Karpas-422 (cell line): ENCODE measurements around the gene MRTFB. TPM values are rescaled to one million over a fixed set of nuclear protein-coding genes. Genes with fewer than 3 reads are reported as not detected.

Experiments
- DNase-seq: peaks from one replicate; pipeline ENCODE4 v3.0.0-alpha.2; 2015
- H2AFZ ChIP-seq: fragments of 200-600 bp; sonication (generic); 2 replicates; pipeline ENCODE4 v1.6.1; 2014; ENCODE audit warnings: antibody characterized with exemption, low read length, mixed read lengths
- H3K27ac ChIP-seq: fragments of 200-600 bp; sonication (generic); 2 replicates; pipeline ENCODE4 v1.5.1; 2014; ENCODE audit warnings: mild to moderate bottlenecking, low read length, moderate library complexity
- H3K27me3 ChIP-seq: fragments of 200-600 bp; sonication (generic); 2 replicates; pipeline ENCODE4 v1.6.1; 2014; ENCODE audit warnings: low read length, mixed read lengths
- H3K36me3 ChIP-seq: fragments of 200-600 bp; sonication (generic); 2 replicates; pipeline ENCODE4 v1.6.1; 2014; ENCODE audit warnings: low read length, mixed read lengths; ENCODE audit not compliant: insufficient read depth
- H3K4me1 ChIP-seq: fragments of 200-600 bp; sonication (generic); 2 replicates; pipeline ENCODE4 v1.6.1; 2014; ENCODE audit warnings: mild to moderate bottlenecking, low read length, mixed read lengths
- H3K4me2 ChIP-seq: fragments of 200-600 bp; sonication (generic); 2 replicates; pipeline ENCODE4 v1.6.1; 2014; ENCODE audit warnings: low read length, low read depth, mild to moderate bottlenecking; ENCODE audit not compliant: poor library complexity, severe bottlenecking
- H3K4me3 ChIP-seq: fragments of 200-600 bp; sonication (generic); 2 replicates; pipeline ENCODE4 v1.5.1; 2014; ENCODE audit warnings: mild to moderate bottlenecking, antibody characterized with exemption, low read length, mixed read lengths
- H3K79me2 ChIP-seq: fragments of 200-600 bp; sonication (generic); 2 replicates; pipeline ENCODE4 v1.6.1; 2014; ENCODE audit warnings: mild to moderate bottlenecking, low read length, mixed read lengths
- H3K9ac ChIP-seq: fragments of 200-600 bp; sonication (generic); 2 replicates; pipeline ENCODE4 v1.6.0; 2014; ENCODE audit warnings: low read length
- H3K9me2 ChIP-seq: fragments of 200-600 bp; sonication (generic), shearing (Covaris generic); replicated peaks from 2 replicates; pipeline ENCODE4 v1.6.0; 2014; ENCODE audit warnings: mild to moderate bottlenecking, low read length, moderate library complexity; ENCODE audit not compliant: insufficient read depth
- H3K9me3 ChIP-seq: fragments of 300-700, 200-600 bp; sonication (generic); 2 replicates; pipeline ENCODE4 v1.6.1; 2014; ENCODE audit warnings: low read length, mixed read lengths
- H4K20me1 ChIP-seq: fragments of 200-600 bp; sonication (generic); 2 replicates; pipeline ENCODE4 v1.6.1; 2014; ENCODE audit warnings: mild to moderate bottlenecking, antibody characterized with exemption, low read length, low read depth; ENCODE audit not compliant: insufficient read depth
- total RNA-seq: library from RNA; depleted of rRNA; stranded (reverse); fragments of >200 nt; shearing (Covaris generic); gene quantifications from 2 replicates; pipeline ENCODE4 v1.2.3, GENCODE V29; 2014; ENCODE audit warnings: low replicate concordance

MRTFB gene
- total RNA-seq, 1 experiment from 2014 or later: 5.3 TPM

DNA sequence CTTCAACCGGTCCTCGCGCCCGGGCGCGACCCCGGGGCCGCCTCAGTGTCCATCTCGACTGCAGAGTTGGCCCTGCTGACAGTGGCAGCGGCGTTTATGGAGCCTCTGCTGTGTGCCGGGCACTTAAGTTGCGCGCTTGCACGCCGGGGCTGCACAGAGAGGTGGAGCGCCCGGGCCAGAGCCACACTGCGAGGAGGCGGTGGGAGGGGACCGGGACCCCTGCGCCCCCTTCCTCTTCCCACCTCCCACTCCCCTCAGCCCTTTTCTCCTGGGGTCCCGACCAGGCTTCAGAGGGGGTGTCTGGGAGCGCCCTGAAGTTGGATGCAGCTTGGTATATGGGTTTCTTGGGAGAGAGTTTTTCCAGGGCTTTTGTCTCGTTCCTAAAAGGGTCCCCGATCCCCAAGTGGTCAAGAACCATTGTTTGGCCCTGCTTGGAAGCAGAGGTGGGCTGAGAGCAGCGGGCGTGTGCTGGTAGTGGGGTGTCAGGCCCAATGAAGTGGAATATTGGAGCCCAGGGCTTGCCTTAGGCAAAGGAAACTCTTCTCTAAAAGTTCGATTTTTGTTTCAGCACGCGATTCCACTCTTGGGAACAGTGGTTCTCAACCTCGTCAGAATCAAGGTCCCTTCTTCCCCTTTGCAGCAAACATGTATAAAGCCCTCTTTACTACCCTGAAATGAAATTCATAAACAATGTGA lies 605 bp downstream of the MRTFB start:
- no peak for DNase-seq
- H3K9ac ChIP-seq: peak overlapping the region; percentile 81
- H4K20me1 ChIP-seq: no peaks in the 10 kb centered on the region; the same call in 1 of the 2 replicates
- peak overlapping the region; percentile 76 for H3K4me2 ChIP-seq
- peak overlapping the region; percentile 82 for H3K4me3 ChIP-seq
- H3K36me3 ChIP-seq: no peaks in the 10 kb centered on the region
- H3K4me1 ChIP-seq: peaks cover 12% of the 10 kb centered on the region
- peak overlapping the region; percentile 93 for H2AFZ ChIP-seq
- no peak overlapping the region for H3K27ac ChIP-seq
- H3K9me3 ChIP-seq: no peaks in the 10 kb centered on the region
- H3K27me3 ChIP-seq: no peaks in the 10 kb centered on the region
- H3K79me2 ChIP-seq: no peaks in the 10 kb centered on the region
- no peaks in the 10 kb centered on the region for H3K9me2 ChIP-seq

DNA sequence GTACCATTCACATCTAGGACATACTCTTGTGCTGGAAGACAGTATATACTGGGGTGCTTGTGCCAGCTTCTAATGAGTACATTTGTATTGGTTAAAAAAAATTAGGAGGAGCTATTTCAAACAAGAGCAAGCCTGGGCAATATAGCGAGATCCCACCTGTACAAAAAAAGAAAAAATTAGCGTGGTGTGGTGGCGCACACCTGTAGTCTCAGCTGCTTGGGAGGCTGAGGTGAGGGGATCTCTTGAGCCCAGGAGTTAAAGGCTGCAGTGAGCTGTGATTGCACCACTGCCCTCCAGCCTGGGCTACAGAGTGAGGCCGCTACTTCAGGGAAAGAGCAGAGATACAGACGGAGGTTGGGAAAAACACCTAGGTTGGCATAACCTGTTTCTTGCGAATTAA lies 1.2 kb downstream of the MRTFB start:
- Histone ChIP-seq H3K9me2 (no peaks in the 10 kb centered on the region), H3K79me2 (no peaks in the 10 kb centered on the region), H3K27ac (no peak overlapping the region), H3K4me2 (peak overlapping the region; percentile 76), H3K9me3 (no peaks in the 10 kb centered on the region), H3K4me3 (peak overlapping the region; percentile 82; the same call in 1 of the 2 replicates), H3K36me3 (no peaks in the 10 kb centered on the region), H2AFZ (no peak overlapping the region), H3K4me1 (peaks cover 12% of the 10 kb centered on the region), H4K20me1 (no peaks in the 10 kb centered on the region; the same call in 1 of the 2 replicates), H3K27me3 (no peaks in the 10 kb centered on the region), H3K9ac (peak overlapping the region; percentile 81; the same call in 1 of the 2 replicates)
- DNase-seq: no peak

DNA sequence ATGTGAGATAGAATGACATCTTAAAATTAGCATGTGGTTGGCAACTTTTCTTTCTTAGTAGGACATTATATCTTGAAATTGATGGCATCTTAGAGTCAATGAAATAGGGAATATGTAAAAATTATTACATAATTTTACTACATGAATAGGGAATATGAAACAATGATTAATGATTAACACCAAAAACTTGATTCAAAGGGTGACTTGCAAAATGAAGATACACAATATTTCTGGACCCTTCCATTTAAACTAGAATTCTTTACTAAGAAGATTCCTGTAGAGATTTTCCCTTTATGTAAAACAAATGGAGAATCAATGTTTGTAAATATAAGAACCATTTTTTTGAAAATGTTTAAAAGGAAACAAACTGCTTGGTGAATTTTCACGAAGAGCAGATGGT lies 3.4 kb downstream of the MRTFB start:
- Histone ChIP-seq H3K4me3 (no peak overlapping the region), H3K4me1 (peaks cover 12% of the 10 kb centered on the region), H3K4me2 (no peak overlapping the region), H4K20me1 (no peaks in the 10 kb centered on the region; the same call in 1 of the 2 replicates), H3K36me3 (no peaks in the 10 kb centered on the region), H3K27ac (no peak overlapping the region), H3K9ac (no peak overlapping the region), H3K9me3 (no peaks in the 10 kb centered on the region), H3K79me2 (no peaks in the 10 kb centered on the region), H2AFZ (no peak overlapping the region), H3K27me3 (no peaks in the 10 kb centered on the region), H3K9me2 (no peaks in the 10 kb centered on the region)
- no peak for DNase-seq

DNA sequence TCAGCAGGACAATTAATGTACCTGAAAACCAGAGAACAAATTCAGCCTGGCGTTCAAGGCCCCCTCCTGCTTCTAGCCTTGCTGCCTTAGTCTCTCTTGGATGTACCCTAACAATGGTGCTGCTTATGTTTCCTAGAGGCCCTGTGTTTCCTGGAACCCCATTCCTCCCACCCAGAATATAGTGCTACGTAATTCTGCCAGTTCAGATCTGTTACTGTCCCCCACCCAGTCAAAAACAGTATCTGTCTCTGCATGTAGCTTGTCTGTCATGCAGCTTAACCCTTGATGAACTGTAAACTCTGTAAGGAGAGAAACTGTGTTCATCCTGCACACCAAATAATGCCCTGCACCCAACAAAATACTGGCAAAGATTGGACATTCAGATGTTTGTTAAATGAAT lies 6.8 kb downstream of the MRTFB start:
- Histone ChIP-seq H2AFZ (no peak overlapping the region), H3K27me3 (no peaks in the 10 kb centered on the region), H3K79me2 (no peaks in the 10 kb centered on the region), H3K9me2 (no peaks in the 10 kb centered on the region), H3K4me3 (no peak overlapping the region), H3K9me3 (no peaks in the 10 kb centered on the region), H4K20me1 (no peaks in the 10 kb centered on the region), H3K36me3 (no peaks in the 10 kb centered on the region), H3K27ac (no peak overlapping the region), H3K4me1 (no peaks in the 10 kb centered on the region), H3K4me2 (no peak overlapping the region), H3K9ac (no peak overlapping the region)
- DNase-seq: no peak

DNA sequence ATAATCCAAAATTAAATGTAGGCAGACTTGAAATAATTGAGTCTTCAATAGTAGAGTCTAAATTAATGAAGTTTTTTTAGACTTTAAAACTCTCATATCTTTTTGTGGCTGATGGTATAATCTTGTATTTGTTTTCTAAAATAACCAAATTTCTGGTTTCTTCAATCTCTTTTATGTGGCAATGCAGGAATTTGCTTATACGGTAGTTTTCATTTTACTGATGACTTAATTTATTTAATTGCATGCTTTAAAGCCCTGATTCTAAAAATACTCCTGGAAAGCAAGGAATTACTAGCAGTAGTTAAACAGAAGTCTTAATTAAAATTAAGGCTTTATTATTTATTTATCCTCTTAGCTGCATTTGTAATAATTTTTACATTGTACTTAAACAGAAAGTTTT lies 15.4 kb downstream of the MRTFB start:
- H3K9me2 ChIP-seq: no peaks in the 10 kb centered on the region
- H4K20me1 ChIP-seq: peaks cover 10% of the 10 kb centered on the region; the same call in 1 of the 2 replicates
- no peak for DNase-seq
- H3K9me3 ChIP-seq: no peaks in the 10 kb centered on the region
- no peak overlapping the region for H3K27ac ChIP-seq
- no peak overlapping the region for H2AFZ ChIP-seq
- no peaks in the 10 kb centered on the region for H3K4me1 ChIP-seq
- no peak overlapping the region for H3K4me2 ChIP-seq
- H3K36me3 ChIP-seq: no peaks in the 10 kb centered on the region
- H3K4me3 ChIP-seq: no peak overlapping the region
- H3K79me2 ChIP-seq: no peaks in the 10 kb centered on the region
- H3K9ac ChIP-seq: no peak overlapping the region
- no peaks in the 10 kb centered on the region for H3K27me3 ChIP-seq

DNA sequence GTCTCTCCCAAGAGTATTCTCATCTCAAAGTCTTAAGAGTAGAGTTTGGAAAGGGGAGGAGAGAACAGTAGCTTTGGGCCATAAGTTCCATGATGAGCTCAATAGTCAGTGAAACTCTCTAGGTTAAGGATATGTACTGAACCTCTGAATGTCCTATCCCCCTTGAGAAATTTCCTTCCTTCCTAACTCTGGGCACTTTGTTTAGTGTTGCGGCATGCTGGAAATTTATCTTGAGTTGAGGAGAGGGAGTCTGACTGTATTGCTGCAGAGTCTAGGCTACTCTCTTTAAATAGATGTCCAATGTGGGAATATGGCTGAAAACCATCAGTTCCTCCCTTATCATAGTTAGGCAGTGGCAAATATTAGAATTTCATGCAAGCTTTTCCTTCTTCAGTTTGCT lies 16.1 kb downstream of the MRTFB start:
- Histone ChIP-seq H2AFZ (no peak overlapping the region), H3K9me3 (no peaks in the 10 kb centered on the region), H3K4me2 (no peak overlapping the region), H3K4me1 (no peaks in the 10 kb centered on the region), H3K27ac (no peak overlapping the region), H3K36me3 (no peaks in the 10 kb centered on the region), H3K9ac (no peak overlapping the region), H3K9me2 (no peaks in the 10 kb centered on the region), H3K27me3 (no peaks in the 10 kb centered on the region), H4K20me1 (peaks cover 10% of the 10 kb centered on the region; the same call in 1 of the 2 replicates), H3K79me2 (no peaks in the 10 kb centered on the region), H3K4me3 (no peak overlapping the region)
- no peak for DNase-seq

DNA sequence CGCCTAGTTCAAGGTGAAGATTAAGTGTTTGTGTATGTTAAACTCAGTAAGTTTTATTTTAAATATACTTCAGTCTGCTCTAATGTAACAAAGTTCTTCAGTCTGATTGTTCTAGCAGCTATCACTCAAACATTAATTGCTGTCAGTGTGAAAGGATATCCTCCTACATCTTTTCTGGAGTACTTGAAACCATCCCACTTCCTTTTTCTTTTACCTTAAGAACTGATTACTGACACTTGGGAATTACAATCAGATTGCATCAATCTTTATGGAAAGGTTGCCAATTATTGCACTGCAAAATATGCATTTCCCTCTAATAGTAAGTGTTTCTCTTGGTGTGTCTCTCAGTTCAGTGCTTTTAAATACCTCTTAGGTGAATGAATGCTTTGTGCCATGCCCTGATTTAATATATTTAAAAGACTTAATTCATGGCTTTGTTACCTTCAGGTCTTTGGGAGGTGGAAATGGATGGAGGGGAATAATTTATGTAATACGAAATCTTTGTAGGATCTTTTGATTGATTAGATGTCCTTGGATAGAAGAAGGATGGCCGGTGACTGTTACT lies 16.6 kb downstream of the MRTFB start:
- peaks cover 10% of the 10 kb centered on the region; the same call in 1 of the 2 replicates for H4K20me1 ChIP-seq
- no peak overlapping the region for H3K27ac ChIP-seq
- no peaks in the 10 kb centered on the region for H3K9me3 ChIP-seq
- DNase-seq: no peak
- no peaks in the 10 kb centered on the region for H3K27me3 ChIP-seq
- no peaks in the 10 kb centered on the region for H3K79me2 ChIP-seq
- H3K4me3 ChIP-seq: no peak overlapping the region
- H2AFZ ChIP-seq: no peak overlapping the region
- H3K9me2 ChIP-seq: no peaks in the 10 kb centered on the region
- H3K9ac ChIP-seq: no peak overlapping the region
- H3K4me2 ChIP-seq: no peak overlapping the region
- H3K4me1 ChIP-seq: no peaks in the 10 kb centered on the region
- H3K36me3 ChIP-seq: no peaks in the 10 kb centered on the region

DNA sequence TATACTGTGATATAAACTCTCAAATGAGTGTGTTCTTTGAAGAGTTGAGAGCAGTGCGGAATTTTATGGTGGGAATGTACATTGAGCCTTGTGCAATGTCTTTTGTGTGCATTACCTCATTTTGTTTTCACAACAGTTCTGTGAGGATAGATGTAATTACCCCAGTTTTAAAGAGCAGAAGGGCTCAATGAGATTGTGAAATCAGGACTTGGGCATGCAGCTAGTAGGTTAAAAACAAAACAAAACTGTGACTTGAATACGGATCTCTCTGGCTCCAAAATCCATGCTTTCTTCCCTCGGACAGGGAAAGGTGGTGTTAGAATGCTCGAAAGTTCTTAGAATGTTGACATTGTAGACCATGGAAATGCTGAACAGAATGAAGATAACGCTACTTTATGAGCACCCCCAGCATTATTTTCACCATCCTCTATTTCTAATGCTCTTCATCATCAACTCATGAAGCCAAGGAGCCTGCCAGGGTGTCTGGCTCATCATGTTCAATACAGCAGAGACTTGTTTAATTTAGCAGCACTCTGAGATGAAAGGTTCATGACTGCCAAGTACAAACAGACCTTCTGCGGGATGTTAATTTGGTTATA lies 17.1 kb downstream of the MRTFB start:
- H3K27ac ChIP-seq: no peak overlapping the region
- no peaks in the 10 kb centered on the region for H3K4me1 ChIP-seq
- no peaks in the 10 kb centered on the region for H3K27me3 ChIP-seq
- H3K9me2 ChIP-seq: no peaks in the 10 kb centered on the region
- no peaks in the 10 kb centered on the region for H3K9me3 ChIP-seq
- DNase-seq: no peak
- H3K4me2 ChIP-seq: no peak overlapping the region
- no peaks in the 10 kb centered on the region for H3K79me2 ChIP-seq
- no peak overlapping the region for H3K4me3 ChIP-seq
- no peak overlapping the region for H2AFZ ChIP-seq
- H3K36me3 ChIP-seq: no peaks in the 10 kb centered on the region
- no peak overlapping the region for H3K9ac ChIP-seq
- peaks cover 10% of the 10 kb centered on the region; the same call in 1 of the 2 replicates for H4K20me1 ChIP-seq
